ENCODE results near the gene SH3TC2.

Gene SH3TC2

DNA sequence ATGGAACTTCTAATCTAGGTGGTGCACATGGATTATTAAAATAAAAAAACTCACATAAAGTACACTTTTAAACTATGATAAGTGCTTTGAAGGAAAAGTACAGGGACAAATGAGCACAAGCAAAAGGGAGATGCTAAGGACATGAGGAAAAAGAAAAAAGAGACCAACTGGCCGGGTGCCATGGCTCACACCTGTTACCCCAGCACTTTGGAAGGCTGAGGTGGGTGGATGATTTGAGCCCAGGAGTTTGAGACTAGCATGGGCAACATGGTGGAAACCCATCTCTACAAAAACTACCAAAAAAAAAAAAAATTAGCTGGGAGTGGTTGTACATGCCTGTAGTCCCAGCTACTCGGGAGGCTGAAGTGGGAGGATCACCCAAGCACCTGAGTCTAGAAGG lies 67.1 kb downstream of the SH3TC2 start:
- DNase-seq = no peak

DNA sequence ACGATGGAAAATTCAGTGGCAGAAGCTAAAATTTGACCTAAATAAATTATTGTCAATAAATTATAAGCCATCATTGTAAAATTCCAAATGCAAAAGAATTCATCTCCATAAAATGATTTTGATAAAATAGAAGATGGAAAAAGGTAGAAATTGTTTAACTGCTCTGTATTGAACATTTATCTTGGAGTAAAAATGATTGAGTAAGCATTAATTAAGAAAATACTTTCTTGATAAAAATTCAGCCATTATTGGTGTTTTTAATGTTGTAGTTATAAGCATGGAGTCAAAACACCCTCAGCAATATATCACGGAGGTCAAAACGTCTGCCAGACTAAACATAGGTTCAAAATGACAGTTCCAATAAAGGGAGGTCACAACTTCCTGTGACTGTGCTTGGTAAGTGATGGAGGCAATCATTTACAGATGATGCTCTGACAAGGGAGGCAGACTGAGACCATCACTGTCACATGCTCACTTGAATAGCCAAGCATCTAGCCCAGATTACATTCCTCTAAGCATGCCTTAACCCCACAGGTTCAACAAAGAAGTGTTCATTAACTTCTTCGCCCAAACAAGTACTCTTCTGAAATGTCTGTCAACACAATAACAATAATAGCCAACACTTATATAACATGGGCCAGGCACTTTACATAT lies 69.5 kb downstream of the SH3TC2 start:
- no peak for DNase-seq

DNA sequence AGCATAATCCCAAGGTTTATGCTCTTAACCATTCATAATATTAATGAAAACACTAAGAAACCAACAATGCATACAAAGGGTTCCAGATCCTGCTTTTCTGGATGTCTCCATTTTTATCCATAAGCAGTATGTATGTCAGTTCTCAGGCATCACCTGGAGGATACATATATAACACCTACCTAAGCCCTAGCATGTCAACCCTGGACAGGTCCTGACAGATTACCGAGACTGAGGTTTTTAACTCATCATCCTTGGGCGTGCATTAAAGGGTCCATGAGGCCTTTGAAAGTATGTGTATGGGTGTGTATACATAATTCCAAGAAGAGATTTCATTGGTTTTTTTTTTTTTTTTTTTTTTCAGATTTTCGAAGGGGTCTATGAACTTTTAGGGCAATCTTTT lies 70.6 kb downstream of the SH3TC2 start:
- no peak for DNase-seq

DNA sequence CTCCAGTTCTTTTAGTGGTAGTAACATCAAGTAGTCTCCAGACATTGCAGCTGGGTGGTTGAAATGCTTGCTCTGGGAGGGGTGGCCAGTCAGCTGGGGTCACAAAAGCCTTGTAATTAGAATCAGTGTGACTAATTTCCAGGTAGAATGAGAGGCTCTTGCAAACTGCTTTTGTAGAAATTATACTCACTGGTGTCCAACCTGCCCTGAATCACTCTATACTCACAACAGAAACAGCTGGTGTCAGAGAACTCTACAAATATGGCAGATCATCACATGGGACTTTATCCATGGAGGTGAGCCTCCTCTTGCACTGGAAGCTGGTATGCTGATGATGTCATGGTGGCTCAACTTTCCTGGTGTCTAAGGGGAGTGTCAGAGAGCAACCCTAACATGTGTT lies 71.3 kb downstream of the SH3TC2 start:
- no peak for DNase-seq

DNA sequence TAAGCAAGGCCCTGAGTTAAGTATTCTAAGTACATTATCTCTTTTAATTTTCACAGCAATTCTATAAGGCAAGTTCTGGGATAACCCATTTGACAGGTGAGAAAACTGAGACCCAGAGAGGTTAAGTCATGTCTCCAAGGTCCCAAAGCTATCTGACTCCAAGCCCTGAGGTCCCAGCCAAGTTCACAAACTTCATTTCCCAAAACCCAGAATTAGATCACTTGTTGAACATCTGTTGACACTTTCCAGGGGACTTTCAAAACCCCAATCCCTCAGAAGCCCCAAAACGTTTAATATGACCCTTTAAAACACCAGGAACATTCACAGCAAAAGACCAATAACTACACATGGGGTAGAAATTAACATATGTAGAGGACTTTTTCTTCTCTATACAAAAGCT lies 72.0 kb downstream of the SH3TC2 start:
- no peak for DNase-seq

DNA sequence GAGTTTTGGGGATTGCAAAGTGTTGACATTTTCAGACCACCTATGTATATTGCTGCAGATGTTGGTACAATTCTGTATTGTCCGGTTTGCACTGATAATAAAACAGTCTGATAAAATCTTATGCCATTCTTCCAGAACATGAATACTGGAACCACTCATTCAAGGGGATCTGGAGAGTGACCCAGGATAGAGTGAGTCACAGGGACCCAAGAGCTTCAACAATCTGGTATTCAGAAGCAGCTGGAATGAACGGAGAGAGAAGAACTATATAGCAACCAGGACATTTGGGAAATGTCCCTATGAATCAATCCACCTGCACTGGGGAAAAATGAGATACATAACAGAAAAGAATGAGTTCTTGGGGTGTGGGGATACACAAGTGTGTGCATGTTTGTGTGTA lies 73.3 kb downstream of the SH3TC2 start:
- no peak for DNase-seq

DNA sequence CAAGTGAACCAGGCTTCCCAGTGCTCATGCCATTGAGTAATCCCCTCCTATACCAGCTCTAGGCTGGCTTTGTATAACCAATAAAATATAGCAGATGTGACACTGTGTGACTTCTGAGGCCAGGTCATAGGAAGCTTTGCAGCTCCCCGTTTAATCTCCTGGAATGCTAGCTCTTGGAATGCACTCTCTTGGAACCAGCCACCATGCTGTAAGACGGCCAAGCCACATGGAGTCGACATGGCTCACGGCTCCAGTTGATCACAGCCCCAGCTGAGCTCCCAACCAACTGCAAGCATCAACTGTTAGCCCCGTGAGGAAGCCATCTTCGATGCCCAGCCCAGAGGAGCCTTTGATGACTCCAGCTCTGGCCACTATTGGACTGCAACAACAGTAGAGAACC lies 74.5 kb downstream of the SH3TC2 start:
- DNase-seq = no peak

DNA sequence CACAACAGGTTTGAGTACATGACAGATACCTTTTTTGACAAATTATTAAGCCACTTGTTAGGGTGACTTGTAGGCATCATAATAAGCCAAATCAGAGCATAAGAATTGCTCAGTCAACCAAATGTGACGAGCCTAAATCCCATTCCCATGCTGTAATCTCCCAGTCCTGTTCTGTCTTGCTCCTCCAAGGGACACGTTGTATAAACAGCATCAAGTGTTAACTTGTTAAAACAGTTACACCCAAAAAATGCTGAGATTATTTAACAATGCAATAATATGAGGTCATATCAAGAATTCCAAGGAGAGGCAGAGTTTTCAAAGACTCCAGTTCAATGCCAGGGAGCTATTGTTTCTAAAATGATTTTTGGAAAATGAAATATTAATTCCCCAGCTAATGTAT lies 76.2 kb downstream of the SH3TC2 start:
- DNase-seq = no peak

DNA sequence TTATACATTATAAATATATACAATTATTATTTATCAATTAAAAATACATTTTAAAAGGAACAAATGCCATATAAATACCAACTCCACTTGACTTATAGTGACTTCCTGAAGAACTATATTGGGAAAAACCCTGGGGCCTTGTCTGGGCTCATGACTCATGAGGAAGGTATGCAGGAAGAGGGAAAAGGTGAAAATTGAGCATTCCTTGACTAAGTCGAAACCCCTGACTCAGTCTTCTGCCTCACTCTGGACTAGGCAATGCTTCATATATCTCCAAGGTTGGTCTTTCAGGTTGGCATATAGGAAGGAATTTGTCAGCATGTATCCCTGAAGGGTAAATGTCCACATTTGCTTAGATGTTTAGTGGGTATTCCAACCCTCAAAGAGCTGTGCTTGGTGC lies 78.5 kb downstream of the SH3TC2 start:
- no peak for DNase-seq

DNA sequence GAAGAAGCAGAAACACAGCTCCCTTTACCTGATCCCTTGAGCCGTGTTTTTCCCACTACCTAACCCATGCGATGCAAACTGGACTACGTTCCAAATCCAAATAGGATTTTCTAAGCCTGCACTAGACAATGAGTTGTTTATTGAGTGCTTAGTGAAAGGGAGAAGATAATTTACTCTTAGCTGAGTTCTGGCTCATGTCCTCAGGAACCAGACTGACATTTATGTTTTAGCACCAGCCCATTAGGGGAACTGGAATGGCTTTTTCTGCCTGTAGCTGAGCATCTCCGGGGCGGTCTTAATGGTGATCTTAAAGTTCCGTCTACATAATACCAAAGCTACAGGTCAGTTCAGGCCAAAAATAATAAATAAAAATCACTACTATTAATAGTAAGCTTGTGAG lies 81.5 kb downstream of the SH3TC2 start:
- DNase-seq = no peak

DNA sequence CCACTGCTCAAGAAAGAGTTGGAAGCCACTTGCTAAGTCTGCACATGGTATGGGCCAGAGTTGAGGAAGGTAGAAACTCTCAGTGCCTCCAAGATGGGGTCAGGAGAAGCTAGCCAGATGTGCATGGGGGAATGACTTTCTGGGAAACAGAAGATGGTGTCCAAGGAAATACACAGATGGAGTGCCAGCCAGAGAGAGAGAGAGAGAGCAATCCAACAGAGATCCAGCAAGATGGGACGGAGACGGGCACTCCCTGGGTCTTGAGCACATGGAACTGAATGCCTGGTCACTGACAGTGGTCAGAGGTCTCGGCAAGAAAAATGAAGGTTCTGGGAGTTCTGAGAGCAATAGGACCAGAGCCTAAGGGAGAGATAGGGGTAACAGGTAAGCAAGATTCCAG lies 82.1 kb downstream of the SH3TC2 start:
- DNase-seq = no peak

DNA sequence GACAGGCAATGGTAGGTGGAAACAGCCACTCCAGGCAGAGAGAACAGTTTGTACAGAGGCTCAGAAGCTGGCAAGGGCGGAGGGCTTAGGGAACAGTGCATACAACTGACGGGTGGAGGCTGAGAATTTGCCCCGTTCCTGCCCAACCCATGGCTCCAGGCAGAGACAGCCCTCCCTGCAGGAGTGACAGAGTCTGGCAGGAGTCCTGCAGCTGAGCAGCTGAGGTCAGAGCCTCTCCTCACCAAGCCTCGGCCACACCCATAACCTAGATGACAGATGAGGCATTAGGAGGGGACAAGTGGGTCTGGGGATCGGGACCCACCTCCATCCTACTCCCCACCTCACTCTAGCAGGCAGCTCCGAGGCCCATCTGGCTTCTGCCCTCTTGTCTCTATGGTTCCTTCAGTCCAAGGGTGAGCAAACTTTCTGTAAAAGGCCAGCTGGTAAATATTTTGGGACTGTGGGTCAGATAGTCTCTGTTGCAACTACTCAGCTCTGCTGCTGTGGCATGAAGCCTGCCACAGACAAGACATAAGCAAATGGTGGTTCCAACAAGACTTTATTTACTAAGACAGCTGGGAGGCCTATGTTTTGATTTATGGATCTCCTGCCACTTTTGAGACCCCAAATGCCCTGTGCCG lies 83.7 kb downstream of the SH3TC2 start:
- no peak for DNase-seq

DNA sequence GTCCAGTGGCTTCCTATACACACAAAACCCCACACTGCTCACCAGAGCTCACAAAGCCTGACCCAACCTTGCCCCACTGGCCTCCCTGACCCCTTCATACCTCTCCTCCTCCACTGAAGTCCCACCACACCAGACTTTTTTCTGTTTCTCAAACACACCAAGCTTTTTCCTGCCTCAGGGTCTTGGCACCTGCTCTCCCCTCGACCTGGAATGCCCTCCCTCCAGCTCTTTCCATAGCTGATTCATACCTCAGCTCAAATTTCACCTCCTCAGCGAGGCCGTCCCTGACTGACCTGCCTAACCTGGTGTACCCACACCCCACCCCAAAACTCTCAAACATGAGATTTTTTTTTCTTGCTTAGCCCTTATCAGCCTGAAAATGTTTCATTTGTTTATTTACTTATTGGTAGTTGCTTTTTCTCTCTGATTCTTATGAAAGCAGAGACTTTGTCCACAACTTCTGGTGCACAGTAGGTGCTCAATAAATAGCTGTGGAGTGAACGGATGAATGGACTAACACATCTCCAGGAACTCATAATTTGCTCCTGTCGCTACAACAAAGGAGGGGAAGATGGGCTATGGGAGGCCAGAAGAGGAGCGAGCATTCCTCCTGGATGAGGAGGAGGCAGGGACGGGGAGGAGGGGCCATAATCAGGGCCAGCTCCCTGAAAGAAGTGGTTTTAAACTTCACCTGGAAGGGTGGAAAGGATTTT lies 84.3 kb downstream of the SH3TC2 start:
- no peak for DNase-seq

DNA sequence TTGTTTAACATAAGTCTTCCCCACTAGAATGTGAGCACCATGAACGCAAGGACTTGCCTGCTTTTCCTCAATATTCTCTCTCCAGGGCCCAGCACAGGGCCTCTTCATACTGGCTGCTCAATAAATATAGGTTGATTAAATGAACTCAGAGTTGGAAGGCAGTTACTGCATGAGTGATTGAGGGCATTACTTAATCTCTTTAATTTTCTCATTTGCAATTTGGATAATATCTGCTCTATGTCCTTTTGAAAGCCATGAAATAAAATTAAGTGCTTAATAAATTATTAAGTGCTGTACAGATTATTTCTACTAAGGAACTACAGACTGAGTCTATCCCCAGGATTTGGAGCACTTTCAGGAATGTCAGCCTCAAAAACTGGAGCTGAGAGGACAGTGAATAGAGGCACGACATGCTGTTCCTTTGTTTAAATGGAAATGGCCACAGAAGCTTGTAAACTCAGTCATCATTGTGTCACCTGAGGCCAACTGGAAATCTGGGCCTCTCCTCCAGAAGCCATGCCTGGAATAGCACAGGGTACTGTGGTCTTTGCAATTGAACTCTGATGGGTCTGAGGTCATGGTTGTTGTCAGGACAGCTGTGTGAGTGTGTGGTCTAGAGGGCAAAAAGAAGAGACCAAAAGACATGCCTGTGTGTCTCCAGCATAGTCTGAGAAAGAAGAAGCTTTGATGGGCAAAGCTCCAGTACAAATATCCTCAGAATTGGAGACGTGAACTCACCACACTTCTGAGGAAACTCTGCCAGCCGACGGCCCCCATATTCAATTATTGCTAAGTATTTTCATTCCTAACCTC lies 86.1 kb downstream of the SH3TC2 start:
- no peak for DNase-seq

DNA sequence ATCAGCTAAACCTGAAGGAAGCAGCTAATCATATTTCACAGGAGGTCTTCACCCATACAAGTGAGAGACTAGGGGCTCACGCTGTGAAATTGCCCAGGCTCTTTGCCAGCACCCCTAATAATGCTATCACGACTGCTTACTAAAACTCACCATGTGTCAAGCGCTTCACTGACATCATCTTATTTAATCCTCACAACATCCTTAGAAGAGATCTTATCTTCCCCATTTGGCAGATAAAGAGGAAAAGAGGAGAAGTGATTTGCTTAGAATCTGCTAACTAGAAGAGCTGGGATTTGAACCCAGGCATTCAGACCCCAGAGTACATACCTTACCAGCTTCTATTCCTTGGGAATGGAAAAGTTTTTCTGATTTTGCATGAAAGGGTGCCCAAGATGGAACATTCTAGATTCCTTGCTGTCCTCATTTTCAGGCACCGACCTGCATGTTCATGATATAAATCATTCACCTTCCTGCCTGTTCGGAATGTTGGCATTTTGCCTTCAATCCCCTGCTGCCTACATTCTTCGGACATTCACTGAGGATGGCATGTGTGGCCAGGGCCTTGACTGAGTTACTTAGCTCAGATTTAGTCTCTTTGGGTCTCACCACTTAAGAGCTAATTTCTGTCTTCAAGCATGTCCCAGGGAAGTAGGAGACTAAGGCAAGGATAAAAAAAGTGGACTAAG lies 88.1 kb downstream of the SH3TC2 start:
- DNase-seq = no peak

DNA sequence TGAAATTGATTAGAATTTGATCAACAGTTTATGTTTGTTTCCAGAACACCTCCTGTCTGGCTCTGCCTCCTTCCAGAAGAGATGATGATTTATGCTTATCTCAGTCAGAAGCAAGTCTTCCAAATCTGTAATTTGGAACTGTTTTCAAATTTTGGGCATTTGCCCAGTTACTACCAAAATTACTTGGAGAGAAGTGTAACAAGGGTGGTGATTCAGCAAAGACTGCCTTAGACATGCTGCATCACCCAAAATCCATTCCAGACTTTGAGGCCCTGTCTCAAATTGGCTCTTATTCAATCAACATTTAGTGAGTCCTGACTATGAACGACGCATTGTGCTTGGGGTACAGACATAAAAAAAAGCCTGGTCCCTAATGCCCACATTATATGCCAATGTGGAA lies 89.4 kb downstream of the SH3TC2 start:
- no peak for DNase-seq

DNA sequence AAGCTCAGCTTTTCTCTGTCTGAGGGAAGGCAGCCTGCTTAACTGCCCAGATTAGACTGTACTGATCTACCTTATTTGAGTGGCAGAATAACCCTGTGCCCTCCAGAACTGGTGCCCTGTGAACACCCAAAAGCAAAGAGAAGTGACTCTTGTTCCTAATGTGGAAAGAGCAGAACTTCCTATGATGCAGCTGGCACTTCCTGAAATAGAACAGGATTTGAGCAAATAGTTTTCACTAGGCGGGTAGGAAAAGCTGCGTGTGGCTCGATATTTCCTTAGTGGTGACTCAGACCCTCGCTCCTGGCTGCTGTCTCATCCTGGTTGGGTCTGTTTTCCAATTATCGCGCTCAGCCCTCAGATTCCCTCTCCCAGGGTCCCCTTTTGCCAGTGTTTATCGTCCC lies 89.9 kb downstream of the SH3TC2 start:
- DNase-seq = no peak

DNA sequence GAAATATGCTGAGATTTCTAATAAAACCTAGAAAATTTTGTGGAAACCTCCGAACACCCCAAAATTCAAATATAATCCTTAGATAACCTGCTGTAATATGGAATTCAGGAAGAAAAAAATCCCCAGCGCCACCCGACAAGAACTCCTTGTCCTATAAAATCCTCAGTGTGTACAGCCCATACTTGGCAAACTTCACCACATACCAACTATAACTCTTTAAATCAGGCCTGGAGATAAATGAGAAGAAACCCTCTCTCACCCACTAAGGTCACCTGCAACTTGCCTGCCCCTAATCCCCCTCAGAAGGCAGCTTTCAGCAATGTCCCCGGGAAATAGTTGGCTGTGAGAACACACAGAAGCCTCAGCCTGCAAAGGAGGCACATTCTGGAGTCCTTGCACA lies 90.5 kb downstream of the SH3TC2 start:
- DNase-seq = no peak

DNA sequence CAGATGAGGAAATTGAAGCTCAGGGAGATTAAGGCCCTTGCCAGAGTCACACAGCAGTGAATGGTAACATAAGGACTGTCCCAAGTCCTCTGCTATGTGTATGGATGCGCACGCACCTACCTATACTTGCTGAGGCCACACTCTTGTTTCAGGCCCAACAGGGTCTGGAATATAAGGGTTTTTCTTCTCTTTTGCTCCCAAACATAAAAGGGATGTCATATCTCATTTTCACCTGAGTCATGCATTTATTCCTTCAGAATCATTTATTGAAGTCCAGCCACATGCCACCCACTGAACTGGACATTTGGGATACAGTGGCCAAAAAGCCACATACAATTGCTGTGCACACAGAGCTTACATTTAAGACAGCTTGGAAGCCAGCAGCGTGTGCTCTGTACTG lies 92.0 kb downstream of the SH3TC2 start:
- DNase-seq = no peak

DNA sequence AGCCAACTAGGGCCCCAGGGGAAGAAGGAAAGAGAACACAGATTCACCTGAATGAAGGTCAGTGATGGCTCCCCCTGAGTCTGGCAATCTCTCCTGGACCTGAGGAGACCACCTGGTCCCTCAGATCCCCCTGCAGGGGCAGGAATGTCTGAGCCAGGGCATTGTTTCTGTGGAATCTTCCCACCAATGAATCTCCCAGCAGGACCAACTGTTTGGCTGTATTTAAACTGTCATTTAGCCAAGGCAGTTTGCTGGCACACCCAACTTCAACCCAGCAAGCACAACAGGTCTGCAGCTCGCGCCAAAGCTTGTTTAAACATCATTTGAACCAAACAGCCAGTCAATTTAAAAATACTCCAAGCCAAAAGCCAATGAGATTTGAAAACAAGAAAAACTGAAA lies 92.6 kb downstream of the SH3TC2 start:
- no peak for DNase-seq

DNA sequence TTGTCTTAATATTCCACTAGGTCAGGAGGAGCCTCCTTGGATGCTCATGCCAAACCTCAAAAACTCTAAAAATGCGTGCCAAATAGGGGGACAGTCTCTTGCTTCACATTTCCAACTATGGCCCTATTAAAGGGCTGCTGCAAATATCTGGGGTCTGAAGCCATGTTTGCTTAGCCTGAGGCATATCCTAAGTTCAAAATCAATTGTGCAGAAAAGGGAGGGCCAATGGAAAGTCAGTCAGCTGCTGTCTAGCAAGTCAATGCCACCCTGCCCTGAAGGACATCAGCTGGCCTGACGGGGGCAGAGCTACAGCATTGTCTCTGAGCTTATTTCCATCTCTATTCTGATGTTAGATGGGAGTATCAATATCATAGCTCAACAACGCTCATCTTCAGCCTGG lies 93.6 kb downstream of the SH3TC2 start:
- DNase-seq = no peak

DNA sequence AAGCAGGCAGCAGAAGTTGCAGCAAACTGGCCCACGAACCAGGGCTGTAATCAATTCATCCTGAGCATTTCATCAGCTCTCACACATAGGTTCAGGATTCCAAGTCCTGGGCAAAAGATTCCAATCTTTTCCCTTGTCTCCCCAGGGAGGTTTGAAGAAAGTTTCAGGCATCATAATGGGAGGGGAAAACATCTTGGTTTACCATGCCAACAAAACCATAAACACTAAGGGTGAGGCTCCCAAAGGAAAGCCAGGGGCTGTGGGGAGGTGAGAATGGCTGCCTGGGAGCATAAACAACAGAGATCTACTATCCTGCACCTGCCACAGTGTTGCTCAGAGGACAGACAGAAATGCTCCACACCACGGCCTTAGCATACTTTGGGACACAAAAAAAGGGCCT lies 94.6 kb downstream of the SH3TC2 start:
- no peak for DNase-seq

DNA sequence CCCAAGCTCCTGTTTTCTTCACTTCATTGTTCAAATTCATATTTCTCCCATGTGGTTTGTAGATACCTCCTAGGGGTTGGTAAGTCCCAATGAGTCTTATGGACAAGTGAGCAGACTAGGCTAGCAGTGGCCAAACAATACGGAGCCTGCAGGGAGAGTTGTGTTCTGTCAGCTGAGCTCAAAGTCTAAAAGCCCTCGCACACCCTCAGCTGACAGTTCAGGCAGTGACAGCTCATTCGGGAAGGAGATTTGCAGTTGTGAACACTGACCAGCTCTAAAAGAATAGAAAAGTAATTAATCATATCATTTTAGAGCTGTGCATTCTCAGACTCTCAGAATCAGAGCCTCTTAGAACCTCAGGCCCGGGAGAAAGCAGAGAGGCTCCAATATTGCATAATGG lies 95.1 kb downstream of the SH3TC2 start:
- DNase-seq = no peak
